Breast epithelium (tissue), 3 donors: ENCODE measurements around the gene MACROD2.

Source experiments
- CTCF ChIP-seq, 3 donors: fragments of 450-650 bp; IDR thresholded peaks; one replicate each; pipeline ENCODE4 v1.5.1; 2016 to 2017; ENCODE audit warnings: antibody characterized with exemption in 3 of 3, mild to moderate bottlenecking in 3 of 3, moderate library complexity in 3 of 3
- POLR2AphosphoS5 ChIP-seq, 3 donors: sonication (generic); formaldehyde crosslinking; IDR thresholded peaks; one replicate each; pipeline ENCODE4 v1.6.1; 2017; ENCODE audit warnings: antibody characterized with exemption in 3 of 3

DNA sequence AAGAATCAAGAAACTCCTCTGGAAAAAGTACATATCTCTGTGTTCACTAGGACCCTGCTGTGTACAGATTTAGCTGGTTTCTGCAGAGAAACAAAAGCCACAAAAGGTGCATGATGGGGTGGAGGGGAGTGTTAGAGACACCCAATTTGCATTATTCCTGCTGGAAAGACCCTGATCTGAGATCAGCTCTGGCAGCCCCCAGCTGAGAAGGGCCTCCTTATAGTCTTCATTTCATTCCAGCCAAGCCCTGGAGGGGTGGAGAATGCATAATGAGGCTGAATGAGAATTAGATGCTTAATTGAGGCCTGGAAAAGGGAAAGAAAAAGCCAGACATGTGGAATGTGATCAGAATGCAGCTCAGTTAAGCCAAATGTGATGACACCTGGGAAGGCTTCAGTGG is 2032.4 kb downstream of the MACROD2 start:
- TF ChIP-seq CTCF (IDR thresholded peaks at IDR 0.05), result no peak
- no peak for TF ChIP-seq POLR2AphosphoS5 (IDR thresholded peaks at IDR 0.05)
